DOHH2 (cell line): Measurements from ENCODE around the gene BPHL.

Experiments used
- EZH2phosphoT487 ChIP-seq: fragments of 200-600 bp; sonication (generic); IDR thresholded peaks from 2 replicates; pipeline ENCODE4 v1.6.1; 2017; ENCODE audit warnings: borderline replicate concordance, mild to moderate bottlenecking, antibody characterized with exemption, low read length, moderate library complexity, mixed read lengths
- TF ChIP-seq, protein P1 (sequence below): fragments of 200-600 bp; sonication (generic); IDR thresholded peaks from one replicate; pipeline ENCODE4 v1.5.1; 2014; ENCODE audit warnings: antibody characterized with exemption, mild to moderate bottlenecking, low read depth, low read length; ENCODE audit not compliant: poor library complexity, severe bottlenecking

GRCh38 chr6:3201388-3201787, 82.9 kb downstream of the BPHL start:
- TF ChIP-seq, protein P1, sequence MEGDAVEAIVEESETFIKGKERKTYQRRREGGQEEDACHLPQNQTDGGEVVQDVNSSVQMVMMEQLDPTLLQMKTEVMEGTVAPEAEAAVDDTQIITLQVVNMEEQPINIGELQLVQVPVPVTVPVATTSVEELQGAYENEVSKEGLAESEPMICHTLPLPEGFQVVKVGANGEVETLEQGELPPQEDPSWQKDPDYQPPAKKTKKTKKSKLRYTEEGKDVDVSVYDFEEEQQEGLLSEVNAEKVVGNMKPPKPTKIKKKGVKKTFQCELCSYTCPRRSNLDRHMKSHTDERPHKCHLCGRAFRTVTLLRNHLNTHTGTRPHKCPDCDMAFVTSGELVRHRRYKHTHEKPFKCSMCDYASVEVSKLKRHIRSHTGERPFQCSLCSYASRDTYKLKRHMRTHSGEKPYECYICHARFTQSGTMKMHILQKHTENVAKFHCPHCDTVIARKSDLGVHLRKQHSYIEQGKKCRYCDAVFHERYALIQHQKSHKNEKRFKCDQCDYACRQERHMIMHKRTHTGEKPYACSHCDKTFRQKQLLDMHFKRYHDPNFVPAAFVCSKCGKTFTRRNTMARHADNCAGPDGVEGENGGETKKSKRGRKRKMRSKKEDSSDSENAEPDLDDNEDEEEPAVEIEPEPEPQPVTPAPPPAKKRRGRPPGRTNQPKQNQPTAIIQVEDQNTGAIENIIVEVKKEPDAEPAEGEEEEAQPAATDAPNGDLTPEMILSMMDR, result no peak
- no peak for TF ChIP-seq EZH2phosphoT487
